Effector memory CD8-positive, alpha-beta T cell (primary cell): Measurements from ENCODE around the gene DKC1.
"Not testable (repeated sequence)": the region's sequence is repeated elsewhere in the genome, so short reads cannot be mapped to it uniquely, and the experiment has no call there.

ENCODE experiments used
- ATAC-seq: fragments of 150-1000 bp; cut with Tn5 transposase; replicated peaks from 2 replicates; pipeline ENCODE4 v1.10.0; 2021; ENCODE audit warnings: mild to moderate bottlenecking, moderate library complexity
- DNase-seq, 3 experiments: peaks; one replicate each; pipeline ENCODE4 v3.0.0; 2021
- H3K27ac Mint-ChIP-seq, 2 donors: one replicate each; pipeline ENCODE4 v1.8.0; 2022; ENCODE audit warnings: mild to moderate bottlenecking in 2 of 2, mixed read lengths in 2 of 2, moderate library complexity in 2 of 2
- H3K27me3 Mint-ChIP-seq, 2 donors: one replicate each; pipeline ENCODE4 v1.8.0; 2022; ENCODE audit warnings: mixed read lengths in 2 of 2
- H3K36me3 Mint-ChIP-seq: one replicate; pipeline ENCODE4 v1.8.0; 2022; ENCODE audit warnings: mild to moderate bottlenecking, moderate library complexity, mixed read lengths; ENCODE audit not compliant: insufficient read depth
- H3K4me1 Mint-ChIP-seq, 2 donors: one replicate each; pipeline ENCODE4 v1.8.0; 2022; ENCODE audit warnings: low read depth in 2 of 2, mixed read lengths in 2 of 2
- H3K4me3 Mint-ChIP-seq, 2 donors: one replicate each; pipeline ENCODE4 v1.8.0; 2022; ENCODE audit warnings: mild to moderate bottlenecking in 2 of 2, mixed read lengths in 2 of 2, moderate library complexity in 2 of 2
- H3K9me3 Mint-ChIP-seq, 2 donors: one replicate each; pipeline ENCODE4 v1.8.0; 2022; ENCODE audit warnings: mixed read lengths in 2 of 2

The DKC1 gene

GRCh38 chrX:154806837-154807501 lies 44.3 kb downstream of the DKC1 start:
- ATAC-seq, result no peak
- no peak for DNase-seq
- Mint-ChIP-seq H3K36me3 (peaks cover 3% of the 10 kb centered on the region), H3K27me3 (peaks cover under 1% of the 10 kb centered on the region in 2 donors), H3K27ac (no peak overlapping the region), H3K9me3 (no peaks in the 10 kb centered on the region), H3K4me3 (no peak overlapping the region), H3K4me1 (peaks cover 6 to 11% of the 10 kb centered on the region in 2 donors)

DNA sequence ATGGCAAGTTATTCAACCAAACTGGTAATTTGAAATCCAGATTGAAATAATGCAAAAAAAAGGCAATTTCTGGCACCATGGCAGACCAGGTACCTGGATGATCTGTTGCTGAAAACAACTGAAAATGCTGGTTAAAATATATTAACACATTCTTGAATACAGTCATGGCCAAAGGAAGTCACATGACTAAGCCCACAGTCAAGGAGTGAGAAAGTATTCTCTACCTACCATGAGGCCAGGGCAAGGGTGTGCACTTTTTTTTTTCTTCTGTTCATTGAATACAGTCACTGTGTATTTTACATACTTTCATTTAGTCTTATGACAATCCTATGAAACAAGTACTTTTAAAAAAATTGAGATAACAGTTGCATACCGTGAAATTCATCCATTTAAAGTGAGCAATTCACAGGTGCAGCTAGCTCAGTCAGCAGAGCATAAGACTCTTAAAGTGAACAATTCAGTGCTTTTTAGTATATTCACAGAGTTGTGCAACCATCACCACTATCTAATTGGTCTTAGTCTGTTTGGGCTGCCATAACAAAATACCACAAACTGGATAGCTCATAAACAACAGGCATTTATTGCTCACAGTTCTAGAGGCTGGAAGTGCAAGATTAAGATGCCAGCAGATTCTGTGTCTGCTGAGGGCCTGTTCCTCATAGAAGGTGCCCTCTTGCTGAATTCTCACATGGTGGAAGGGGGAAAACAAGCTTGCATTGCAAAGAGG lies 47.4 kb downstream of the DKC1 start:
- H3K27ac Mint-ChIP-seq, result no peak overlapping the region
- ATAC-seq, result peak; percentile 48
- peaks cover 2 to 7% of the 10 kb centered on the region in 2 donors for H3K4me1 Mint-ChIP-seq
- H3K36me3 Mint-ChIP-seq, result no peaks in the 10 kb centered on the region
- no peak overlapping the region for H3K4me3 Mint-ChIP-seq
- DNase-seq, result no peak
- peaks cover 7 to 9% of the 10 kb centered on the region in 2 donors for H3K27me3 Mint-ChIP-seq
- no peaks in the 10 kb centered on the region for H3K9me3 Mint-ChIP-seq

DNA sequence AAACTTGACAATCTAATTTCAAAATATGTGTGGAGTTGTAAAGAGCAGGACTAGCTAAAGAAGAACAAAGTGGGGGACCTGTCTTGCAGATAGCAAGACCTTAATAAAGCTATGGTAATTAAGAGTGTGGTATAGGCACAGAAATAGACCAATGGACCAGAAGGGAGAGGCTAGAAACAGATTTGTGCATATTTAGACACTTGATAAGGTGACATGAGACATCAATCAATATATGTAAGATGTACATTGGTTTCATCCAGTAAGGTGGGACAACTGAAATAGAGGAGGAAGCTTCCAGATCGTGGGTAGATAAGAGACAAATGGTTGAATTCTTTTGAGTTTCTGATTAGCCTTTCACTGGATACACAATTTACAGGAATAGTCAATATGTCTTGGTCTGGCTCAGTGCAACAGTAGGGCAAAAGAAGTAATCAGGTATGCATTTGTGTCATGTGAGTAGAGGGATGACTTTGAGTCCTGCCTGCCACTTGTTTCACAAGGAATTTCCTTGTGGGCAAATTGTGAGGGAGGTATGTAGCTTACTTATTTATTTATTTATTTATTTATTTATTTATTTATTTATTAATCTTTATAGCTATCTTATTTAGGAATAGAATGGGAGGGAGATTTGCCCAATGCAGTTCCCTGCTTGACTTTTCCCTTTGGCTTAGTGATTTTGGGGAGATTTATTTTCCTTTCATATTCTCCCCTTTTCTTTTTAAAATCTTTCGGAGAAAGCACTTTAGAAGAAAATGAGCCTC lies 49.9 kb downstream of the DKC1 start:
- H3K36me3 Mint-ChIP-seq, result no peaks in the 10 kb centered on the region
- no peak overlapping the region for H3K27ac Mint-ChIP-seq
- DNase-seq (no peak), ATAC-seq (no peak)
- H3K9me3 Mint-ChIP-seq, result no peaks in the 10 kb centered on the region
- no peaks in the 10 kb centered on the region for H3K4me1 Mint-ChIP-seq
- no peak overlapping the region for H3K4me3 Mint-ChIP-seq
- peaks cover 7 to 9% of the 10 kb centered on the region in 2 donors for H3K27me3 Mint-ChIP-seq

- Mint-ChIP-seq H3K4me3 (no peak overlapping the region), H3K9me3 (no peaks in the 10 kb centered on the region), H3K27ac (no peak overlapping the region), H3K27me3 (peaks cover 7 to 9% of the 10 kb centered on the region in 2 donors), H3K36me3 (no peaks in the 10 kb centered on the region), H3K4me1 (no peaks in the 10 kb centered on the region)
- DNase-seq (no peak), ATAC-seq (no peak)
Measured at GRCh38 chrX:154813801-154814200, 51.1 kb downstream of the DKC1 start.

GRCh38 chrX:154815274-154815818 lies 52.7 kb downstream of the DKC1 start:
- Mint-ChIP-seq H3K4me3 (no peak overlapping the region), H3K9me3 (no peaks in the 10 kb centered on the region), H3K27me3 (peaks cover 7 to 9% of the 10 kb centered on the region in 2 donors), H3K4me1 (no peaks in the 10 kb centered on the region), H3K27ac (no peak overlapping the region), H3K36me3 (no peaks in the 10 kb centered on the region)
- DNase-seq, result no peak
- no peak for ATAC-seq

GRCh38 chrX:154816326-154816898 lies 53.7 kb downstream of the DKC1 start:
- H3K4me3 Mint-ChIP-seq, H3K4me1 Mint-ChIP-seq, H3K9me3 Mint-ChIP-seq, DNase-seq, ATAC-seq, H3K36me3 Mint-ChIP-seq, H3K27ac Mint-ChIP-seq, H3K27me3 Mint-ChIP-seq: not testable (repeated sequence)

- H3K4me1 Mint-ChIP-seq, H3K36me3 Mint-ChIP-seq, H3K9me3 Mint-ChIP-seq, H3K4me3 Mint-ChIP-seq, DNase-seq, H3K27ac Mint-ChIP-seq, H3K27me3 Mint-ChIP-seq, ATAC-seq: not testable (repeated sequence)
Measured at GRCh38 chrX:154817048-154817618, 54.5 kb downstream of the DKC1 start.

DNA sequence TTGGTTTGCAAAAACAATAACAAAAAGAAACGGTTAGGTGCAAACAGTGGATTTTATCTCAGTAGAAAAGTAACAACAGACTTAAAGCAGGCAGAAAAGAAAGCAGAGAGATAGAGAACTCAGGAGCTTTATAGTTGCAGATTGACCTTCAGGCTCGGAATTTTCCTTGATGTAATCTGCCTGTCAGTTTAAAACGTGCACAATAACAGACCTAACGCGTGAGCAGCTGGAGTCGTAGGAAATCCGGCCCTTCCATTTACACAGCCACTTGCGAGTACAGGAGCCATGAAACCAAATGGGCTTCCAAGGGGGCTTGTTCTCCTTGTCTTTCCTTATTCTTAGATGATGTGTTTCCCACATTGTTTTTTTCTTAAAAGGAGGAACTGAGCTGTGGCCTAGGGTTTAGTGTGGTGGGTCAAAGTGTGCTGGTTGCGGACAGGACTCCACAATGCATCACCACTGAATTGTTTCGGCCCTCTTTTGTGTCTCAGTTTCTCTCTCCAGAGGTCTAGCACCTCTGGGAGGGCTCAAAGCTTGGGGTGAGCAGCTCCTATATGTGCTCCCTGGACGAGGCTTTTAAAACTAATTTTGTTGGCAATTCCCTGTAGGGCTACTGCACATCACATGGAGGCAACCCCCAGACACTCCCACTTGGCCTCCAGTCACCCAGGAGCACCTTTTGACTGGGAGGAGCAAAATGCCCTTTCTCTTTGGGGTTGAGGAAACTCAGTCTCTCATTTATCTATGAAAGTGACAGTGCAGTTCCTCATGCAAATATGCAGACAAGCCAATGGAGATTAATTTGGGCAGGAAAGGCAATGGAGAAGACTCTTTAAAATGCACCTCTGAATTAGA lies 56.5 kb downstream of the DKC1 start:
- no peaks in the 10 kb centered on the region for H3K4me1 Mint-ChIP-seq
- H3K4me3 Mint-ChIP-seq, result no peak overlapping the region
- DNase-seq (no peak), ATAC-seq (no peak)
- no peaks in the 10 kb centered on the region for H3K27me3 Mint-ChIP-seq
- H3K9me3 Mint-ChIP-seq, result no peaks in the 10 kb centered on the region
- H3K27ac Mint-ChIP-seq, result no peak overlapping the region
- H3K36me3 Mint-ChIP-seq, result no peaks in the 10 kb centered on the region

DNA sequence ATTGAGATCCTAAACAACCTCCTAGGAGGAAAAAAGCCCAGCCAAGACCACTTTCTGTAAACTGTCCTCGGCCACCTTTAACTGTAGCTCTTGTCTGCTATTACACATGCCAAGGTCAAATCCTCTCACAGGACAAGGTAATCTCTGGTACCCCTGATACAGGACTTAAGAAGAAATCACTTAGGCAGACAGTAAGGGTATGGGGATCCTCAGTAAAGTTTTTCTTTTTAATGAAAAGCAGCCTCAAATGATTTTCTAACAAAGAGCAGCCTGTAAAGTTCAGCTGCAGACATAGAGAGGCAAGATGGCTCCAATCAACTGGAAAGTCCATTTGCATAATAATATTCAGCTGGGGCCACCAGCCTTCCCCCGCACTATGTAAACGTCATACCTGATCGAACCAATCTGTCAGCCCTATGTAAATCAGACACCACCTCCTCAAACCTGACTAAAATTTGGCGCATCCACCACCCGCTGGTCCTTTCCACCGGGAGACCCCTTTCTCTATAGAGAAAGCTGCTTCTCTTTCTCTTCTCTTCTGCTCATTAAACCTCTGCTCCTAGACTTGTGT lies 57.2 kb downstream of the DKC1 start:
- no peaks in the 10 kb centered on the region for H3K4me1 Mint-ChIP-seq
- no peak overlapping the region for H3K4me3 Mint-ChIP-seq
- no peaks in the 10 kb centered on the region for H3K36me3 Mint-ChIP-seq
- DNase-seq (no peak), ATAC-seq (no peak)
- no peaks in the 10 kb centered on the region for H3K9me3 Mint-ChIP-seq
- no peaks in the 10 kb centered on the region for H3K27me3 Mint-ChIP-seq
- no peak overlapping the region for H3K27ac Mint-ChIP-seq

DNA sequence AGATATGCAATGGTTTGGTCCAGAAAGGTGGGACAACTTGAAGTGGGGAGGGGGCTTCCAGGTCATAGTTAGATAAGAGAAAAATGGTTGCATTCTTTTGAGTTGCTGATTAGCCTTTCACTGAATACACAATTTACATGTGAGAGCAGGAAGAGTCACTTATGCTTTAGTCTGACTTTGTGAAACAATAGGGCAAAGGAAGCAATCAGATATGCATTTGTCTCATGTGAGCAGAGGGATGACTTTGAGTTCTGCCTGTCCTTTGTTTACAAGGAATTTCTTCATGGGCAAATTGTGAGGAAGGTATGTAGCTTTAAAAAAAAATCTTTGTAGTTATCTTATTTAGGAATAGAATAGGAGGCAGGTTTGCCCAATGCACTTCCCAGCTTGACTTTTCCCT lies 58.9 kb downstream of the DKC1 start:
- Mint-ChIP-seq H3K27me3 (no peaks in the 10 kb centered on the region), H3K36me3 (no peaks in the 10 kb centered on the region), H3K4me1 (no peaks in the 10 kb centered on the region), H3K9me3 (no peaks in the 10 kb centered on the region), H3K4me3 (no peak overlapping the region), H3K27ac (no peak overlapping the region)
- no peak for DNase-seq
- ATAC-seq, result no peak

- Mint-ChIP-seq H3K9me3 (no peaks in the 10 kb centered on the region), H3K4me3 (no peak overlapping the region), H3K27me3 (no peaks in the 10 kb centered on the region), H3K36me3 (no peaks in the 10 kb centered on the region), H3K4me1 (peaks cover 0 to 3% of the 10 kb centered on the region in 2 donors), H3K27ac (no peak overlapping the region)
- no peak for DNase-seq
- no peak for ATAC-seq
Measured at GRCh38 chrX:154822029-154822428, 59.4 kb downstream of the DKC1 start.

DNA sequence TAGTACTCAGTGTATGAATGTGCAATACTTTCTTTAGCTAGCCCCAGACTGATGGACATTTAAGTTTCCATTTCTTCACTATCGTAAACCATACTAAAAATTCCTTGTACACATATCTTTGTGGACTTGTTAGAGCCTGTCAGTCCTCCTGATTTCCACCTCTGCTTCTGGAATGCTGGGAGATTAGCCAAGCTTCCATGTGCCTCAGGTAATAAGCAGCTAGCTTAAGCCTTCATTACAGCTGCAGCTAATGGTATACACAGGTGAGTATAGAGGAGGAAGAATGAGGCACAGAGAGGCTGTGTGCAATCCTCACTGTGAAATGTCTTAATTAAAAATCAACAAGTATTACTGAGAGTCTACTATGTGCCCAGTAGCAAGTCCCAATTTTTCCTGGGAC lies 62.0 kb downstream of the DKC1 start:
- ATAC-seq (no peak), DNase-seq (no peak)
- no peaks in the 10 kb centered on the region for H3K36me3 Mint-ChIP-seq

More for the DNA sequence above, 62.0 kb downstream of the DKC1 start:
- Mint-ChIP-seq H3K9me3 (no peaks in the 10 kb centered on the region), H3K27ac (no peak overlapping the region), H3K4me1 (peaks cover under 1 to 5% of the 10 kb centered on the region in 2 donors), H3K4me3 (no peak overlapping the region), H3K27me3 (no peaks in the 10 kb centered on the region)
